ENCODE results near the gene MGMT. TPM values are rescaled to one million over a fixed set of nuclear protein-coding genes. Genes with fewer than 3 reads are reported as not detected.
A peak's percentile ranks its signal among the peaks of the same experiment; 100 is the strongest.

MGMT gene
- polyA plus RNA-seq, 4 donors: 9.8 to 22.4 (median 17.9) TPM

DNA sequence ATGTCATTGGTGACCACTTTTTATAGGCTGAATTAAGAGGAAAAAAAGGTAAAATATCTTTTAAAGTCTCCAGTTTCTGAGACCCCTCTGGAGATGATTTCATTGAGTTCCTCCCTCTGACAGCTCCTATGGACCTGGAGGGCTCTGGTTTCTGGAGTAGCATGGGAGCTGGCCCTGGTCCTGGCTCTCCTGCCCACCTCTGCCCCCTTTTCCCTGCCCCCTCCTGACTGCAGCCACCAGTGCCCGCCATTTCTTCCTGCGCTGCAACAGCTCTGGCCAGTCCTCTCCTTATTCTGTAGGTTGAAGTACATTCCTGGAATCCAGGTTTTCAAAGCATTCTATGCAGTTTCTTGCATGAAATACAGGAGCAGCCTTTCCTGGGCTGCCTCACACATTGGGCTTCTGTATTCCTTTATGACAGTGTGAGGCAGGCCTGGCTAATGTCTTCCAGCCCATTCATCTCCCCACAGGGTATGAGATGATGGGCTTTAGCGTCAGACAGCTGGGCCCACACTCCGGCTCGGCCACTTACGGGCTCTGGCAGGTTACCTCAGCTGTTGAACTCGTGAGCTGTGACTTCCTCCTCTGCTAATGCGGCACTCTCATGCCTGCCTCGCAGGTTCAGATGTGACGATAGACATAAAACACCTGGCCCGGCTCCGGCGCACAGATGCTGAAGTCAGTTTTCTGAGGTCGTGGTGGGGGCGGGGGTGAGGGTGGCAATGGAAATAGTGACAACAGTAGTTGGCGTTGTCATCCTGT lies 101.7 kb downstream of the MGMT start:
- no peak for FAIRE-seq
- 81 to 87% (median 85%) methylated on average over 16 of the region's 16 CpGs for WGBS, 3 donors
- Histone ChIP-seq H3K27ac (ENCODE audit: low read depth in 1 of 3, low read length in 2 of 3) (no peak overlapping the region), H3K4me3 (ENCODE audit: low read depth in 1 of 3, low read length in 3 of 3) (no peak overlapping the region), H3K4me1 (ENCODE audit: control insufficient read depth in 3 of 3, insufficient read depth in 2 of 3, low read depth in 1 of 3, low read length in 2 of 3) (no peaks in the 10 kb centered on the region), H3K27me3 (ENCODE audit: control insufficient read depth in 3 of 3, insufficient read depth in 3 of 3, low read length in 3 of 3) (no peaks in the 10 kb centered on the region), H3K9me3 (ENCODE audit: control insufficient read depth in 2 of 2, insufficient read depth in 1 of 2, low read depth in 1 of 2, low read length in 1 of 2) (peaks cover 0 to 2% of the 10 kb centered on the region in 2 donors), H3K36me3 (ENCODE audit: control insufficient read depth in 3 of 3, insufficient read depth in 2 of 3, low read depth in 1 of 3, low read length in 3 of 3) (peaks cover 0 to 5% (median 0%) of the 10 kb centered on the region in 3 donors)
- no peak for DNase-seq

DNA sequence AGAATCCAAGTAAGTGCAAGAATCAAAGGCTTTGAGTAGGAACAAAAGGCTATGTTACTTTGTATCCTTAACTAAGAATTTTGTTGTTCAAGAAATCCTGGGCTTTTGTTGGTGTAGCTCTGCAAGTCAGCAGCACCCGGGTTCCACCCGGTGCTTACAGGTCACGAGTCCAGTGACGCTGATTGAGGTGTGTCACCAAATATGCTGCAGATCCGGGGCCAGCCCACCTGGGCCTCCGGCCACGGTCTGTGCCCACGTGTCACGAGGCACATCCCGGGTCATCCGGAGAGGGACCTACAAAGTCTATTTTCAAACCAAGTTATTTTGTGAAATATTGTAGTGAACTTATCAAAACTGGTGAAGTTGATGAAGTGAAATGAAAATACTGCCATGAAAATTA lies 103.1 kb downstream of the MGMT start:
- Histone ChIP-seq H3K27ac (ENCODE audit: low read depth in 1 of 3, low read length in 2 of 3) (no peak overlapping the region), H3K36me3 (ENCODE audit: control insufficient read depth in 3 of 3, insufficient read depth in 2 of 3, low read depth in 1 of 3, low read length in 3 of 3) (peaks cover 0 to 5% (median 0%) of the 10 kb centered on the region in 3 donors), H3K9me3 (ENCODE audit: control insufficient read depth in 2 of 2, insufficient read depth in 1 of 2, low read depth in 1 of 2, low read length in 1 of 2) (peaks cover 0 to 6% of the 10 kb centered on the region in 2 donors), H3K4me1 (ENCODE audit: control insufficient read depth in 3 of 3, insufficient read depth in 2 of 3, low read depth in 1 of 3, low read length in 2 of 3) (no peaks in the 10 kb centered on the region), H3K4me3 (ENCODE audit: low read depth in 1 of 3, low read length in 3 of 3) (no peak overlapping the region), H3K27me3 (ENCODE audit: control insufficient read depth in 3 of 3, insufficient read depth in 3 of 3, low read length in 3 of 3) (no peaks in the 10 kb centered on the region)
- 95 to 97% (median 96%) methylated on average over 11 of the region's 11 CpGs for WGBS, 3 donors
- DNase-seq (no peak), FAIRE-seq (no peak)

DNA sequence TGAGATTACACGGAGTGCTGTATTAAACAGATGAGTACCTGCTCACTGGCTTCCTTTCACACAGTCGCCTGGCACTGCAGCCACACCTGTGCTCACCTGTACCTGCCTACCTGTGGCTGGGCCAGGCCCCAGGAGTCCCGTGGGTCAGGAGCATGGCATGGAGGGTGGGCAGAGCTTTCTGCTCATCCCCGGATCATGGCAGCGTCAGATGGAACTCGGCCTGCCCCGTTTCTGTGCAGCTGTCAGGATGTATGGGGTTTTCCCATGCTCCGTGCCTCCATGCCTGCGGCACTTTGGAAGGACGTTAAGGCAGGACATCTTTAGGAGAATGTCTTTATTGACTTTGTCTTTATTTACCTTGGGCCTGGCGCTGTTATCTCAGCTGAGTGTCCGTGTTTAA lies 112.2 kb downstream of the MGMT start:
- Histone ChIP-seq H3K4me3 (ENCODE audit: low read depth in 1 of 3, low read length in 3 of 3) (no peak overlapping the region), H3K4me1 (ENCODE audit: control insufficient read depth in 3 of 3, insufficient read depth in 2 of 3, low read depth in 1 of 3, low read length in 2 of 3) (no peaks in the 10 kb centered on the region), H3K27me3 (ENCODE audit: control insufficient read depth in 3 of 3, insufficient read depth in 3 of 3, low read length in 3 of 3) (no peaks in the 10 kb centered on the region), H3K27ac (ENCODE audit: low read depth in 1 of 3, low read length in 2 of 3) (no peak overlapping the region), H3K36me3 (ENCODE audit: control insufficient read depth in 3 of 3, insufficient read depth in 2 of 3, low read depth in 1 of 3, low read length in 3 of 3) (peaks cover 0 to 2% (median 0%) of the 10 kb centered on the region in 3 donors), H3K9me3 (ENCODE audit: control insufficient read depth in 2 of 2, insufficient read depth in 1 of 2, low read depth in 1 of 2, low read length in 1 of 2) (peaks cover 0 to 16% of the 10 kb centered on the region in 2 donors)
- no peak for DNase-seq
- FAIRE-seq: no peak
- WGBS, 3 donors: 76 to 87% (median 85%) methylated on average over 12 of the region's 12 CpGs

DNA sequence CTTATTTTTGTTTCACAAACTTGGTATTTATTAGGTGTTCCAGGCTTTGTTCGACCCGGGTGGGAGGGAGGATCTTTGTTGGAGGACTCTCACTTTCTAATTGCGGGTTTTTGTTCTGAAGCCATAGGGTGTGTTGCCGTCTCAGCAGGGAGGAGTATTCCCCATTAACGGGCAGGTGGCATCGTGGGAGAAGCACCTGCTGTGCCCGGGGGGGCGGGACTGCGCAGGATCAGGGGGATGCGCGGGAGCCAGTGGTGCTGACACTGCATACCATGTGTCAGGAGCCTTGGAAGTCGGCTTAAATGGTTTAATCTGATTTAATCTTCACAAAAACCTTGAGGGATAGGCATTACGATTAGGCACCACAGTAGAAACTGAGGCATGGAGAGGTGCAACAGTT lies 113.0 kb downstream of the MGMT start:
- Histone ChIP-seq H3K4me1 (ENCODE audit: control insufficient read depth in 3 of 3, insufficient read depth in 2 of 3, low read depth in 1 of 3, low read length in 2 of 3) (no peaks in the 10 kb centered on the region), H3K36me3 (ENCODE audit: control insufficient read depth in 3 of 3, insufficient read depth in 2 of 3, low read depth in 1 of 3, low read length in 3 of 3) (peaks cover 0 to 2% (median 0%) of the 10 kb centered on the region in 3 donors), H3K27me3 (ENCODE audit: control insufficient read depth in 3 of 3, insufficient read depth in 3 of 3, low read length in 3 of 3) (no peaks in the 10 kb centered on the region), H3K4me3 (ENCODE audit: low read depth in 1 of 3, low read length in 3 of 3) (no peak overlapping the region), H3K9me3 (ENCODE audit: control insufficient read depth in 2 of 2, insufficient read depth in 1 of 2, low read depth in 1 of 2, low read length in 1 of 2) (peaks cover 0 to 17% of the 10 kb centered on the region in 2 donors), H3K27ac (ENCODE audit: low read depth in 1 of 3, low read length in 2 of 3) (no peak overlapping the region)
- FAIRE-seq (no peak), DNase-seq (no peak)
- 89 to 90% (median 90%) methylated on average over 13 of the region's 13 CpGs for WGBS, 3 donors

DNA sequence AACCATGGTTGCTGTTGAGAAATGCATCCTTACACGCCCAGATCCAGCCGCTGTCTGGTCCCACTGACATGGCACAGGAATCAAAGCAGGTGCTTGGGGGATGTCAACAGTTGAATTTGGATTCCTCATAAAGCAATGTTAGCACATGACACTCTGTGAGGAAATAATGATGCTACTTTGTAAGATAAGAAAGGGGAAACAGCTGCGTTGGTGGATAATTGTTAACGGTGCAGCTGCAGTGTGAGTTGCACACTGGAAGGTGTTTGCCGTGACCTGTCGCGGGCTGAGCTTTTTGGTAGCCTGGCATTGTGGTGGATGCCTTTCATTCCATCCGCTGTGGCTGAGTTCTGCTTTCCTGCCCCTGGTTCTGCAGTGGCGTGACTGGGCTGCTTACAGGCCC lies 113.9 kb downstream of the MGMT start:
- peaks cover 0 to 24% of the 10 kb centered on the region in 2 donors for H3K9me3 ChIP-seq (ENCODE audit: control insufficient read depth in 2 of 2, insufficient read depth in 1 of 2, low read depth in 1 of 2, low read length in 1 of 2)
- H3K4me3 ChIP-seq (ENCODE audit: low read depth in 1 of 3, low read length in 3 of 3): no peak overlapping the region
- H3K27ac ChIP-seq (ENCODE audit: low read depth in 1 of 3, low read length in 2 of 3): no peak overlapping the region
- DNase-seq: no peak
- peaks cover 0 to 2% (median 0%) of the 10 kb centered on the region in 3 donors for H3K36me3 ChIP-seq (ENCODE audit: control insufficient read depth in 3 of 3, insufficient read depth in 2 of 3, low read depth in 1 of 3, low read length in 3 of 3)
- no peak for FAIRE-seq
- H3K27me3 ChIP-seq (ENCODE audit: control insufficient read depth in 3 of 3, insufficient read depth in 3 of 3, low read length in 3 of 3): no peaks in the 10 kb centered on the region
- 92 to 97% (median 96%) methylated on average over 9 of the region's 9 CpGs for WGBS, 3 donors
- H3K4me1 ChIP-seq (ENCODE audit: control insufficient read depth in 3 of 3, insufficient read depth in 2 of 3, low read depth in 1 of 3, low read length in 2 of 3): no peaks in the 10 kb centered on the region

DNA sequence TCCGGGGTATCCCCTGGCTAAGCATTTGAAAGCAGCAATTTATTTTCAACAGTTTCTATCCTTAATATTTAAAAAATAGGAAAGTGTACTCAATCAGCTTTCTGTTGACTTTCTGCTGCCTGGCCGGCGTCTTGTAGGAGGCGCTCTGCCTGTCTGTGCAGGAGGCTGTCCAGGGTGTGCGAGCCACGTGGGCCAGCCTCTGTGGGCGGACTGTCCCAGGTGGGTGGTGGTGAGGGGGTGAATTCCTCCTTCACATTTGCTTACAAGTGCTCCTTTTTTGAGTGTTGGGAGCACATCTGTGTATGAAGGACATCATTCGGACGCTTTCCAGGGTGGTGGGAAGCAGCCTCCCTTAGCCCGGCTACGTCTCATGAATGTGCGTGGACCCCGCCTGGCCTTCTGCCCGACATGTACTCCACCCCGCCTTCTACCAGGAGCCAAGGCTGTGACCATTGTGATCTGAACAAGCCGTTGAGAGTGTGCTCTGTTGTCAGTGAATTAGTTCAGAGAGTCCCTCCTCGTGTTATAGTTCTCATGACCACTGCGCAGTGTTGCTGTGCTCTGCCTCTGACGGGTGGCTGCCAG lies 114.9 kb downstream of the MGMT start:
- peaks cover 0 to 31% of the 10 kb centered on the region in 2 donors for H3K9me3 ChIP-seq (ENCODE audit: control insufficient read depth in 2 of 2, insufficient read depth in 1 of 2, low read depth in 1 of 2, low read length in 1 of 2)
- H3K4me3 ChIP-seq (ENCODE audit: low read depth in 1 of 3, low read length in 3 of 3): no peak overlapping the region
- FAIRE-seq (no peak), DNase-seq (no peak)
- 88 to 92% (median 91%) methylated on average over 19 of the region's 19 CpGs for WGBS, 3 donors
- no peaks in the 10 kb centered on the region for H3K27me3 ChIP-seq (ENCODE audit: control insufficient read depth in 3 of 3, insufficient read depth in 3 of 3, low read length in 3 of 3)
- H3K36me3 ChIP-seq (ENCODE audit: control insufficient read depth in 3 of 3, insufficient read depth in 2 of 3, low read depth in 1 of 3, low read length in 3 of 3): peaks cover 0 to 2% (median 0%) of the 10 kb centered on the region in 3 donors
- H3K27ac ChIP-seq (ENCODE audit: low read depth in 1 of 3, low read length in 2 of 3): no peak overlapping the region
- H3K4me1 ChIP-seq (ENCODE audit: control insufficient read depth in 3 of 3, insufficient read depth in 2 of 3, low read depth in 1 of 3, low read length in 2 of 3): no peaks in the 10 kb centered on the region

DNA sequence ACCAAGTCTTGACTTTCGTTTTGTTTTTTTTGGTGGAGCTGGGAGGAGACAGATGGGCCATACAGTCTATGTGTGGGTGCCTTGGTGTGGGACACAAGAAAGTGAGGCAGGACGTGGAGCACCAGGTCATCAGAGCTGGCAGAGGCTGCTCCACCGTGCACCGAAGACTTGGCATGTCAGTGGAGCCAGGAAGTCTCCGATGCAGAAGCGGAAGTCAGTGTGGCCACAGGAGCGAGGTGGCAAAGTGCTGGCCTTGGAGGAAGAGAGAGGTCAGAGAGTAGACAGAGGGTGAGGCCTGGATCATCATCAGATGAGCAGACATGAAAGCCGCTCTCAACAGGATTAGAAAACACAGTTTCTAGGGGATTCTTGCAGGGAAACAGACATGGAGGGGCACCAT lies 116.8 kb downstream of the MGMT start:
- H3K9me3 ChIP-seq (ENCODE audit: control insufficient read depth in 2 of 2, insufficient read depth in 1 of 2, low read depth in 1 of 2, low read length in 1 of 2): peaks cover 0 to 44% of the 10 kb centered on the region in 2 donors
- no peaks in the 10 kb centered on the region for H3K27me3 ChIP-seq (ENCODE audit: control insufficient read depth in 3 of 3, insufficient read depth in 3 of 3, low read length in 3 of 3)
- H3K27ac ChIP-seq (ENCODE audit: low read depth in 1 of 3, low read length in 2 of 3): no peak overlapping the region
- no peak overlapping the region for H3K4me3 ChIP-seq (ENCODE audit: low read depth in 1 of 3, low read length in 3 of 3)
- WGBS, 3 donors: 89 to 93% (median 90%) methylated on average over 8 of the region's 8 CpGs
- no peaks in the 10 kb centered on the region for H3K4me1 ChIP-seq (ENCODE audit: control insufficient read depth in 3 of 3, insufficient read depth in 2 of 3, low read depth in 1 of 3, low read length in 2 of 3)
- FAIRE-seq (no peak), DNase-seq (no peak)
- peaks cover 0 to 2% (median 0%) of the 10 kb centered on the region in 3 donors for H3K36me3 ChIP-seq (ENCODE audit: control insufficient read depth in 3 of 3, insufficient read depth in 2 of 3, low read depth in 1 of 3, low read length in 3 of 3)

DNA sequence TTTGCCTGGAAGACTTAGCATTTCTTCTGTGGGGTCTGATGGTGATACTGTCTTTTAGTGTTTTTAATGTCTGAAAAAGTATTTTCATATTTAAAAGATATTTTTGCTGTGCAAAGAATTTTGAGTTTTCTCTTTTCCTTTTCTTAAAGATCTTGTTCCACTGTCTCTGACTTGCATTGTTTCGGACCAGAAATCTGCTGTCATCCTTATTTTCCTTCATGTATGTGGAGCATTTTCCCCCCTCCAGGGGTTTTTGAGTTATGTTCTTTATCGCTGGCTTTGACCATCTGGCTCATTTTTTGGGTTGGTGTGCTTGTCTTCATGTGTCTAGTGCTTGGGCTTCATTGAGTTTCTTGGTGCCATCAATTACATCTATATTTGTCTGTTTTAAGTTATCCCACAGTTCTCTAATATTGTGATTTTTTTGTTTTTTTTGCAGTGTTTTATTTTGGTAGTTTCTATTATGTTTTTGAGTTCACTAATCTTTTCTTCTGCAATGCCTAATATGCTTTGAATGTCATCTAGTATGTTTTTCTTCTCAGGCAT lies 119.9 kb downstream of the MGMT start:
- H3K9me3 ChIP-seq (ENCODE audit: control insufficient read depth in 2 of 2, insufficient read depth in 1 of 2, low read depth in 1 of 2, low read length in 1 of 2): peaks cover 0 to 53% of the 10 kb centered on the region in 2 donors
- H3K36me3 ChIP-seq (ENCODE audit: control insufficient read depth in 3 of 3, insufficient read depth in 2 of 3, low read depth in 1 of 3, low read length in 3 of 3): peaks cover 0 to 18% (median 0%) of the 10 kb centered on the region in 3 donors
- DNase-seq (peak in 1 of 2 donors; percentile 2), FAIRE-seq (no peak)
- no peaks in the 10 kb centered on the region for H3K4me1 ChIP-seq (ENCODE audit: control insufficient read depth in 3 of 3, insufficient read depth in 2 of 3, low read depth in 1 of 3, low read length in 2 of 3)
- 94 to 100% (median 96%) methylated on average over 2 of the region's 2 CpGs for WGBS, 3 donors
- H3K4me3 ChIP-seq (ENCODE audit: low read depth in 1 of 3, low read length in 3 of 3): no peak overlapping the region
- H3K27me3 ChIP-seq (ENCODE audit: control insufficient read depth in 3 of 3, insufficient read depth in 3 of 3, low read length in 3 of 3): no peaks in the 10 kb centered on the region
- no peak overlapping the region for H3K27ac ChIP-seq (ENCODE audit: low read depth in 1 of 3, low read length in 2 of 3)
